ENCODE data around the gene KRTAP10-4.

- TF ChIP-seq SIN3A (IDR thresholded peaks at IDR 0.05; ENCODE audit: borderline replicate concordance, insufficient read depth, low read length) = no peak
- no peak for TF ChIP-seq POLR2AphosphoS5 (IDR thresholded peaks at IDR 0.05; ENCODE audit: low read depth, low read length)
- TF ChIP-seq REST (IDR thresholded peaks at IDR 0.05; ENCODE audit: insufficient read depth in 1 of 2, low read depth in 2 of 2, low read length in 2 of 2) = no peak
- TF ChIP-seq TAF1 (IDR thresholded peaks at IDR 0.05; ENCODE audit: borderline replicate concordance, insufficient read depth, low read length) = no peak
These were observed 3.5 kb upstream of the KRTAP10-4 start for GRCh38 chr21:44569861-44570517.
